ENCODE data around the gene SIAE.

Gene SIAE

GRCh38 chr11:124663861-124664260 lies 9.7 kb downstream of the SIAE start:
- DNase-seq (ENCODE audit: low read depth), result no peak
- H3K4me3 ChIP-seq (ENCODE audit: low read depth, low read length), result no peak overlapping the region
- TF ChIP-seq POLR2A (IDR thresholded peaks at IDR 0.05; ENCODE audit: extremely low read depth, insufficient read length) (no peak), CTCF (IDR thresholded peaks at IDR 0.05; ENCODE audit: low read depth, low read length) (no peak), MAX (IDR thresholded peaks at IDR 0.05; ENCODE audit: low read depth, low read length) (no peak), MYC (IDR thresholded peaks at IDR 0.05; ENCODE audit: low read depth, low read length) (no peak)

- no peak for TF ChIP-seq MAX (IDR thresholded peaks at IDR 0.05; ENCODE audit: low read depth, low read length)
- no peak for TF ChIP-seq CTCF (IDR thresholded peaks at IDR 0.05; ENCODE audit: low read depth, low read length)
- no peak for TF ChIP-seq POLR2A (IDR thresholded peaks at IDR 0.05; ENCODE audit: extremely low read depth, insufficient read length)
These were observed 11.4 kb downstream of the SIAE start for GRCh38 chr11:124662106-124662505.

GRCh38 chr11:124661553-124661952 lies 12.0 kb downstream of the SIAE start:
- no peak for TF ChIP-seq MAX (IDR thresholded peaks at IDR 0.05; ENCODE audit: low read depth, low read length)
- no peak for TF ChIP-seq MYC (IDR thresholded peaks at IDR 0.05; ENCODE audit: low read depth, low read length)
- no peak for TF ChIP-seq CTCF (IDR thresholded peaks at IDR 0.05; ENCODE audit: low read depth, low read length)
- TF ChIP-seq POLR2A (IDR thresholded peaks at IDR 0.05; ENCODE audit: extremely low read depth, insufficient read length), result no peak
- H3K4me3 ChIP-seq (ENCODE audit: low read depth, low read length), result no peak overlapping the region
- no peak for DNase-seq (ENCODE audit: low read depth)

More at GRCh38 chr11:124662106-124662505, 11.4 kb downstream of the SIAE start:
- DNase-seq (ENCODE audit: low read depth), result no peak
- H3K4me3 ChIP-seq (ENCODE audit: low read depth, low read length), result no peak overlapping the region

GRCh38 chr11:124658986-124659385 lies 14.6 kb downstream of the SIAE start:
- DNase-seq (ENCODE audit: low read depth), result no peak
- no peak for TF ChIP-seq CTCF (IDR thresholded peaks at IDR 0.05; ENCODE audit: low read depth, low read length)
- no peak for TF ChIP-seq MAX (IDR thresholded peaks at IDR 0.05; ENCODE audit: low read depth, low read length)
- TF ChIP-seq POLR2A (IDR thresholded peaks at IDR 0.05; ENCODE audit: extremely low read depth, insufficient read length), result no peak
- TF ChIP-seq MYC (IDR thresholded peaks at IDR 0.05; ENCODE audit: low read depth, low read length), result no peak
- no peak overlapping the region for H3K4me3 ChIP-seq (ENCODE audit: low read depth, low read length)

- no peak overlapping the region for H3K4me3 ChIP-seq (ENCODE audit: low read depth, low read length)
- no peak for DNase-seq (ENCODE audit: low read depth)
- TF ChIP-seq POLR2A (IDR thresholded peaks at IDR 0.05; ENCODE audit: extremely low read depth, insufficient read length) (no peak), MAX (IDR thresholded peaks at IDR 0.05; ENCODE audit: low read depth, low read length) (no peak), CTCF (IDR thresholded peaks at IDR 0.05; ENCODE audit: low read depth, low read length) (no peak), MYC (IDR thresholded peaks at IDR 0.05; ENCODE audit: low read depth, low read length) (no peak)
These were observed 15.0 kb downstream of the SIAE start for GRCh38 chr11:124658501-124658900.

- no peak for DNase-seq (ENCODE audit: low read depth)
- H3K4me3 ChIP-seq (ENCODE audit: low read depth, low read length), result no peak overlapping the region
- TF ChIP-seq MAX (IDR thresholded peaks at IDR 0.05; ENCODE audit: low read depth, low read length), result no peak
These were observed 15.6 kb downstream of the SIAE start for GRCh38 chr11:124657904-124658303.

Measured in NB4 (cell line).